SK-N-SH treated with all-trans-retinoic acid at 6 μM for 48 hours (cell line): ENCODE results near the gene APOH.

Experiments
- ATAC-seq: fragments of 200-7000 bp; cut with Tn5 transposase; 3 replicates; pipeline ENCODE4 v1.9.1; 2020; ENCODE audit warnings: mild to moderate bottlenecking, moderate library complexity
- ARNTL ChIP-seq: fragments of 450-650 bp; formaldehyde crosslinking; IDR thresholded peaks from 2 replicates; pipeline ENCODE4 v1.5.0; 2020; ENCODE audit warnings: low read depth, mild to moderate bottlenecking, moderate library complexity, borderline replicate concordance
- BACH2 ChIP-seq: fragments of 250-450 bp; sonication (Bioruptor Pico); IDR thresholded peaks from 2 replicates; pipeline ENCODE4 v1.9.0; 2021; ENCODE audit warnings: mild to moderate bottlenecking, borderline replicate concordance
- CREB5 ChIP-seq: fragments of 250-450 bp; sonication (Bioruptor Pico); IDR thresholded peaks from 2 replicates; pipeline ENCODE4 v1.5.1; 2020; ENCODE audit warnings: low read depth, mild to moderate bottlenecking, moderate library complexity
- CSDC2 ChIP-seq: fragments of 250-450 bp; sonication (Bioruptor Pico); IDR thresholded peaks from 2 replicates; pipeline ENCODE4 v1.5.0; 2020; ENCODE audit warnings: mild to moderate bottlenecking, moderate library complexity
- CSRNP3 ChIP-seq: fragments of 250-450 bp; sonication (Bioruptor Pico); IDR thresholded peaks from 2 replicates; pipeline ENCODE4 v1.5.1; 2021; ENCODE audit warnings: mild to moderate bottlenecking, moderate library complexity
- ESRRG ChIP-seq: fragments of 250-450 bp; sonication (Bioruptor Pico); IDR thresholded peaks from 2 replicates; pipeline ENCODE4 v1.6.1; 2021; ENCODE audit warnings: mild to moderate bottlenecking
- GLIS3 ChIP-seq: fragments of 250-450 bp; sonication (Bioruptor Pico); IDR thresholded peaks from 2 replicates; pipeline ENCODE4 v1.5.0; 2020; ENCODE audit warnings: mild to moderate bottlenecking, moderate library complexity
- ISL1 ChIP-seq: fragments of 250-450 bp; sonication (Bioruptor Pico); IDR thresholded peaks from 2 replicates; pipeline ENCODE4 v2.1.2; 2022; ENCODE audit warnings: mild to moderate bottlenecking, moderate library complexity
- PATZ1 ChIP-seq: fragments of 250-450 bp; sonication (Bioruptor Pico); IDR thresholded peaks from 2 replicates; pipeline ENCODE4 v1.8.0; 2020; ENCODE audit warnings: mild to moderate bottlenecking, moderate library complexity, borderline replicate concordance
- PPARA ChIP-seq: fragments of 250-450 bp; sonication (Bioruptor Pico); IDR thresholded peaks from 2 replicates; pipeline ENCODE4 v1.5.0; 2020; ENCODE audit warnings: mild to moderate bottlenecking, borderline replicate concordance
- RARB ChIP-seq: fragments of 250-450 bp; sonication (Bioruptor Pico); IDR thresholded peaks from 2 replicates; pipeline ENCODE4 v1.8.0; 2021; ENCODE audit warnings: mild to moderate bottlenecking, moderate library complexity
- SNAI2 ChIP-seq: fragments of 250-450 bp; sonication (Bioruptor Pico); IDR thresholded peaks from 2 replicates; pipeline ENCODE4 v1.5.0; 2020; ENCODE audit warnings: mild to moderate bottlenecking, moderate library complexity
- TOX ChIP-seq: fragments of 250-450 bp; sonication (Bioruptor Pico); IDR thresholded peaks from 2 replicates; pipeline ENCODE4 v1.8.0; 2021; ENCODE audit warnings: mild to moderate bottlenecking, moderate library complexity, borderline replicate concordance
- TSHZ2 ChIP-seq: fragments of 250-450 bp; sonication (Bioruptor Pico); IDR thresholded peaks from 2 replicates; pipeline ENCODE4 v1.5.0; 2020; ENCODE audit warnings: mild to moderate bottlenecking, moderate library complexity
- ZC3H10 ChIP-seq: fragments of 250-450 bp; sonication (Bioruptor Pico); IDR thresholded peaks from 2 replicates; pipeline ENCODE4 v1.5.1; 2021; ENCODE audit warnings: mild to moderate bottlenecking, moderate library complexity
- ZFP3 ChIP-seq: fragments of 250-450 bp; sonication (Bioruptor Pico); IDR thresholded peaks from 2 replicates; pipeline ENCODE4 v1.5.0; 2020; ENCODE audit warnings: mild to moderate bottlenecking, moderate library complexity
- ZFP30 ChIP-seq: fragments of 450-650 bp; formaldehyde crosslinking; IDR thresholded peaks from 2 replicates; pipeline ENCODE4 v1.5.0; 2022; ENCODE audit warnings: mild to moderate bottlenecking, moderate library complexity
- ZNF565 ChIP-seq: fragments of 450-650 bp; formaldehyde crosslinking; conservative IDR thresholded peaks from 2 replicates; pipeline ENCODE4 v1.5.0; 2020; ENCODE audit warnings: low read depth, mild to moderate bottlenecking, moderate library complexity
- ZNF70 ChIP-seq: fragments of 450-650 bp; formaldehyde crosslinking; IDR thresholded peaks from 2 replicates; pipeline ENCODE4 v1.5.0; 2020; ENCODE audit warnings: mild to moderate bottlenecking, moderate library complexity
- ZNF8 ChIP-seq: fragments of 450-650 bp; formaldehyde crosslinking; IDR thresholded peaks from 2 replicates; pipeline ENCODE4 v1.5.0; 2020; ENCODE audit warnings: mild to moderate bottlenecking, moderate library complexity
- TF ChIP-seq, protein P1 (sequence below): fragments of 250-450 bp; sonication (Bioruptor Pico); IDR thresholded peaks from 2 replicates; pipeline ENCODE4 v1.8.0; 2021; ENCODE audit warnings: low read depth, mild to moderate bottlenecking, moderate library complexity, borderline replicate concordance

APOH gene

DNA sequence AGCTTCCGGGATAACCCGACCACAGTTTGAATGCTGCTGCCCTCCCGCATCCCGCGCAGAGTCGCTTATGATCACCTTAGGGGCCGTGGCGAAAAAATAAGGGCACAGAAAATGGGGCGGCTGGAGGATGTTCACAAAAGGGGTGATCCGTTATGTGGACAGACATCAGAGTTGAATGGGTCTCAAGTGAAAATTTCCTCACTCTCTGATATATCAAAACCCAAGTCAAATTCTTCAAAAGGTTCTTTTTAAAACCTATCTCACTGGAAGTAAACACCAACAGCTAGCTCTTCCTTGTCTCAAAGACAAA lies 36.9 kb downstream of the APOH start:
- ATAC-seq: no peak; the same call in 2 of the 3 replicates
- no peak for TF ChIP-seq PATZ1 (CRISPR knock-in tag)

DNA sequence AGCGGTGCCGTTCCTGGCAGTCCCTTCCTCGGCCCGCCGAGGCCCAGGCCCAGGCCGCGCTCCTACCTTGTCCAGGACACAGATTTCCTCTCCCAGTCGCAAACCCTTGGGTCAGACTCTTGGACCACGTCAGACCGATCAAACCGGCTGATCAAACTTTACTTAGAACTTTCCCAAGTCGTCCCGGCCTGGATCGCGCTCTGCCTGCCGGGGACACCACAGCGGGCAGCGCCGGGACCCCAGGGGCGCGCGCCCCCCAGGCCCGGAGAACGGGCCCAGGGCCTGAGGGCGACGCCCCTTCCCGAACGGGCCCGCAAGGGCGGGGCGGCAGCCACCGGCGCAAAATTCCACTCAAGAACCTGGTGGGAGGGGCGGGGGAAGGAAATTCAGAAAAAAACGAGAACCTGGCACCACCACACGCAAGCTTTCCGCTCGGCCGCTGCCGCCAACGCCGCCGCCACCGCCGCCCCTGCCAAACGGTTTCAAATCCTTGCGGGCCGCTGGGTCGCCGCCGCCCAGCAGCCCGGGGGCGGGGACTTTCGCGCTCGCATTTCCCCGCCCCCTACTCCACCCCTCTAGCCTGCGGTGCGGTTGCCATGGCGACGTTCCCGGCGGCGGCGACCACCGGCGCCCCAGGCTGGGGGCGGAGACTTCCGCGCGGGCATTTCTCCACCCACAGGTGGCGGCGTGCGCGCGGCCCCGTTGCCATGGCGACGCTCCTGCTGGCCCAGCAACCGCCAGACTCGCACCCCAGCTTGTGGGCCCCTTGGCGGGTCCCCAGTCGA lies 37.4 kb downstream of the APOH start, which contains the start of gene CEP112:
Gene CEP112, minus strand, starts transcription at position 541 of the 785 bp plus-strand sequence.
- peak; percentile 80 for ATAC-seq
- no peak for TF ChIP-seq CSRNP3 (CRISPR knock-in tag)
- no peak for TF ChIP-seq ZFP30 (CRISPR knock-in tag)
- no peak for TF ChIP-seq RARB (CRISPR knock-in tag)
- no peak for TF ChIP-seq SNAI2 (CRISPR knock-in tag)
- TF ChIP-seq ZNF8: no peak

- ATAC-seq: peak; percentile 75
- TF ChIP-seq BACH2 (CRISPR knock-in tag) (no peak), ESRRG (CRISPR knock-in tag) (no peak), PPARA (CRISPR knock-in tag) (no peak), TSHZ2 (CRISPR knock-in tag) (no peak), ZNF565 (CRISPR knock-in tag) (no peak), ZNF8 (no peak), CSRNP3 (CRISPR knock-in tag) (no peak), TOX (CRISPR knock-in tag) (no peak), CREB5 (CRISPR knock-in tag) (no peak), ARNTL (CRISPR knock-in tag) (no peak), ISL1 (CRISPR knock-in tag) (no peak), ZNF70 (CRISPR knock-in tag) (no peak), SNAI2 (CRISPR knock-in tag) (no peak), CSDC2 (CRISPR knock-in tag) (no peak), GLIS3 (CRISPR knock-in tag) (no peak), ZC3H10 (CRISPR knock-in tag) (no peak), RARB (CRISPR knock-in tag) (no peak), ZFP3 (CRISPR knock-in tag) (no peak)
- TF ChIP-seq, protein P1, sequence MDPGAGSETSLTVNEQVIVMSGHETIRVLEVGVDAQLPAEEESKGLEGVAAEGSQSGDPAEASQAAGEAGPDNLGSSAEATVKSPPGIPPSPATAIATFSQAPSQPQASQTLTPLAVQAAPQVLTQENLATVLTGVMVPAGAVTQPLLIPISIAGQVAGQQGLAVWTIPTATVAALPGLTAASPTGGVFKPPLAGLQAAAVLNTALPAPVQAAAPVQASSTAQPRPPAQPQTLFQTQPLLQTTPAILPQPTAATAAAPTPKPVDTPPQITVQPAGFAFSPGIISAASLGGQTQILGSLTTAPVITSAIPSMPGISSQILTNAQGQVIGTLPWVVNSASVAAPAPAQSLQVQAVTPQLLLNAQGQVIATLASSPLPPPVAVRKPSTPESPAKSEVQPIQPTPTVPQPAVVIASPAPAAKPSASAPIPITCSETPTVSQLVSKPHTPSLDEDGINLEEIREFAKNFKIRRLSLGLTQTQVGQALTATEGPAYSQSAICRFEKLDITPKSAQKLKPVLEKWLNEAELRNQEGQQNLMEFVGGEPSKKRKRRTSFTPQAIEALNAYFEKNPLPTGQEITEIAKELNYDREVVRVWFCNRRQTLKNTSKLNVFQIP (CRISPR knock-in tag): no peak
Observed at GRCh38 chr17:66190738-66191592, 38.2 kb downstream of the APOH start.
